Endodermal cell (in vitro differentiated cells): ENCODE data around the gene TF. TPM values are rescaled to one million over a fixed set of nuclear protein-coding genes. Genes with fewer than 3 reads are reported as not detected.
A peak's percentile ranks its signal among the peaks of the same experiment; 100 is the strongest.

ENCODE experiments used
- DNase-seq: peaks from one replicate; pipeline ENCODE4 v3.0.0-alpha.2; 2017
- H3K27ac ChIP-seq: 2 replicates; pipeline ENCODE4 v1.5.1; 2013; ENCODE audit warnings: mild to moderate bottlenecking, low read depth, low read length, moderate library complexity
- H3K27me3 ChIP-seq: 2 replicates; pipeline ENCODE4 v1.6.1; 2013; ENCODE audit warnings: mild to moderate bottlenecking, low read length, moderate library complexity; ENCODE audit not compliant: insufficient read depth, control insufficient read depth, poor library complexity, severe bottlenecking
- H3K36me3 ChIP-seq: 2 replicates; pipeline ENCODE4 v1.7.0; 2013; ENCODE audit warnings: mild to moderate bottlenecking, low read length, moderate library complexity; ENCODE audit not compliant: control insufficient read depth, insufficient read depth
- H3K4me1 ChIP-seq: one replicate; pipeline ENCODE4 v1.7.0; 2013; ENCODE audit warnings: low read length; ENCODE audit not compliant: control insufficient read depth, insufficient read depth
- H3K4me3 ChIP-seq: 2 replicates; pipeline ENCODE4 v1.5.1; 2013; ENCODE audit warnings: mild to moderate bottlenecking, low read length, moderate library complexity
- H3K9ac ChIP-seq: 2 replicates; pipeline ENCODE4 v1.6.1; 2013; ENCODE audit warnings: mild to moderate bottlenecking, low read length, moderate library complexity; ENCODE audit not compliant: poor library complexity, severe bottlenecking; ENCODE audit errors: extremely low read depth
- H3K9me3 ChIP-seq: 2 replicates; pipeline ENCODE4 v1.6.1; 2013; ENCODE audit warnings: mild to moderate bottlenecking, low read length, moderate library complexity; ENCODE audit not compliant: control insufficient read depth
- H3K27ac Mint-ChIP-seq: 2 replicates; pipeline ENCODE4 v1.8.0; 2020; ENCODE audit warnings: mixed read lengths
- H3K27me3 Mint-ChIP-seq: 2 replicates; pipeline ENCODE4 v1.8.0; 2021; ENCODE audit warnings: mild to moderate bottlenecking, mixed read lengths; ENCODE audit not compliant: insufficient read depth
- H3K36me3 Mint-ChIP-seq: 2 replicates; pipeline ENCODE4 v1.8.0; 2020; ENCODE audit warnings: low read depth, mixed read lengths
- H3K4me1 Mint-ChIP-seq: 2 replicates; pipeline ENCODE4 v1.8.0; 2020; ENCODE audit warnings: mixed read lengths
- H3K4me3 Mint-ChIP-seq: 2 replicates; pipeline ENCODE4 v1.8.0; 2020; ENCODE audit warnings: mild to moderate bottlenecking, moderate library complexity, mixed read lengths
- H3K9me3 Mint-ChIP-seq: 2 replicates; pipeline ENCODE4 v1.8.0; 2020; ENCODE audit warnings: mild to moderate bottlenecking, mixed read lengths
- CTCF ChIP-seq: fragments of 200-600 bp; sonication (generic); conservative IDR thresholded peaks from 2 replicates; pipeline ENCODE4 v1.5.0; 2021; ENCODE audit warnings: antibody characterized with exemption, mild to moderate bottlenecking
- WGBS, 2 experiments: methylation state at CpG; one replicate each; pipeline versions ENCODE4 v1.1.5 to v1.1.7; 2013; ENCODE audit warnings: missing lambda C conversion rate in 2 of 2, mixed read lengths in 1 of 2; ENCODE audit not compliant: insufficient coverage in 1 of 2, insufficient read length in 1 of 2; 5-methylcytosine and 5-hydroxymethylcytosine counted together
- total RNA-seq, 2 donors: library from RNA; stranded (reverse); fragmentation: NEBNext Ultra II Directional in 1 of 2; extraction: Animal tissue kit (Norgen Biotek cat#: 25700) in 1 of 2; gene quantifications; 2 replicates in 1 of 2; 3 replicates in 1 of 2; pipeline ENCODE4 v1.2.1, GENCODE V29; 2021

Gene TF
- total RNA-seq, 2 donors from 2014 or later = 0.40 to 3.0 TPM

- Histone ChIP-seq H3K27ac (no peak overlapping the region), H3K36me3 (no peaks in the 10 kb centered on the region), H3K4me3 (no peak overlapping the region), H3K9ac (no peak overlapping the region), H3K9me3 (no peaks in the 10 kb centered on the region), H3K4me1 (no peaks in the 10 kb centered on the region), H3K27me3 (peaks cover 29% of the 10 kb centered on the region)
- no peak for TF ChIP-seq CTCF
- peak; percentile 20 for DNase-seq
- peaks cover 5% of the 10 kb centered on the region for H3K4me1 Mint-ChIP-seq
- no peak overlapping the region for H3K27ac Mint-ChIP-seq
- 89% methylated on average over 1 of the region's 1 CpG; no CpG with 5 or more reads in 1 of the 2 experiments for WGBS, 2 experiments
- no peaks in the 10 kb centered on the region for H3K9me3 Mint-ChIP-seq
- H3K27me3 Mint-ChIP-seq = peaks cover 29% of the 10 kb centered on the region
- no peaks in the 10 kb centered on the region for H3K36me3 Mint-ChIP-seq
- no peak overlapping the region for H3K4me3 Mint-ChIP-seq
Observed at GRCh38 chr3:133703915-133704314, 42.3 kb upstream of the TF start.

GRCh38 chr3:133706033-133706432, 40.2 kb upstream of the TF start:
- WGBS, 2 experiments = 85 to 87% methylated on average over 4 of the region's 4 CpGs
- no peak overlapping the region for H3K4me3 ChIP-seq
- Mint-ChIP-seq H3K4me3 (no peak overlapping the region), H3K9me3 (no peaks in the 10 kb centered on the region), H3K27me3 (peaks cover 42% of the 10 kb centered on the region), H3K27ac (no peak overlapping the region), H3K4me1 (peaks cover 10% of the 10 kb centered on the region), H3K36me3 (no peaks in the 10 kb centered on the region)
- H3K36me3 ChIP-seq = no peaks in the 10 kb centered on the region
- no peak overlapping the region for H3K9ac ChIP-seq
- peaks cover 47% of the 10 kb centered on the region for H3K27me3 ChIP-seq
- no peak overlapping the region for H3K27ac ChIP-seq
- H3K9me3 ChIP-seq = no peaks in the 10 kb centered on the region
- peak; percentile 43 for TF ChIP-seq CTCF
- peak; percentile 35 for DNase-seq
- H3K4me1 ChIP-seq = no peaks in the 10 kb centered on the region

GRCh38 chr3:133709139-133709750, 36.9 kb upstream of the TF start:
- H3K27me3 Mint-ChIP-seq = peaks cover 48% of the 10 kb centered on the region
- no peak overlapping the region for H3K4me3 Mint-ChIP-seq
- no peaks in the 10 kb centered on the region for H3K4me1 ChIP-seq
- no peaks in the 10 kb centered on the region for H3K36me3 ChIP-seq
- H3K4me1 Mint-ChIP-seq = peaks cover 16% of the 10 kb centered on the region
- no peak overlapping the region for H3K9ac ChIP-seq
- no peak overlapping the region for H3K27ac ChIP-seq
- 60 to 92% methylated on average over 1 to 3 of the region's 3 CpGs for WGBS, 2 experiments
- no peaks in the 10 kb centered on the region for H3K36me3 Mint-ChIP-seq
- DNase-seq = no peak
- no peak overlapping the region for H3K27ac Mint-ChIP-seq
- no peaks in the 10 kb centered on the region for H3K9me3 ChIP-seq
- no peak for TF ChIP-seq CTCF
- H3K27me3 ChIP-seq = peaks cover 61% of the 10 kb centered on the region
- no peak overlapping the region for H3K4me3 ChIP-seq
- H3K9me3 Mint-ChIP-seq = no peaks in the 10 kb centered on the region
